ENCODE measurements around the gene SORCS2.

SORCS2 gene

GRCh38 chr4:7193030-7193958 lies 956 bp downstream of the SORCS2 start:
- TF ChIP-seq CTCF (IDR thresholded peaks at IDR 0.05; ENCODE audit: control insufficient read depth, insufficient read depth, low read depth, low read length, missing control alignments), result peak; percentile 14
- no peak for DNase-seq (ENCODE audit: low read depth)
- H3K4me3 ChIP-seq (ENCODE audit: control insufficient read depth, low read depth, low read length), result peak overlapping the region; percentile 65

- H3K4me3 ChIP-seq (ENCODE audit: control insufficient read depth, low read depth, low read length), result no peak overlapping the region
- DNase-seq (ENCODE audit: low read depth), result no peak
- TF ChIP-seq CTCF (IDR thresholded peaks at IDR 0.05; ENCODE audit: control insufficient read depth, insufficient read depth, low read depth, low read length, missing control alignments), result peak; percentile 79
These were observed 2.2 kb downstream of the SORCS2 start for GRCh38 chr4:7194251-7195140.

GRCh38 chr4:7195141-7195515 lies 2.8 kb downstream of the SORCS2 start:
- H3K4me3 ChIP-seq (ENCODE audit: control insufficient read depth, low read depth, low read length), result no peak overlapping the region
- no peak for DNase-seq (ENCODE audit: low read depth)
- TF ChIP-seq CTCF (IDR thresholded peaks at IDR 0.05; ENCODE audit: control insufficient read depth, insufficient read depth, low read depth, low read length, missing control alignments), result no peak

GRCh38 chr4:7195546-7196287 lies 3.4 kb downstream of the SORCS2 start:
- peak; percentile 37 for DNase-seq (ENCODE audit: low read depth)
- no peak overlapping the region for H3K4me3 ChIP-seq (ENCODE audit: control insufficient read depth, low read depth, low read length)
- TF ChIP-seq CTCF (IDR thresholded peaks at IDR 0.05; ENCODE audit: control insufficient read depth, insufficient read depth, low read depth, low read length, missing control alignments), result no peak

- H3K4me3 ChIP-seq (ENCODE audit: control insufficient read depth, low read depth, low read length), result no peak overlapping the region
- DNase-seq (ENCODE audit: low read depth), result no peak
- no peak for TF ChIP-seq CTCF (IDR thresholded peaks at IDR 0.05; ENCODE audit: control insufficient read depth, insufficient read depth, low read depth, low read length, missing control alignments)
These were observed 3.9 kb downstream of the SORCS2 start for GRCh38 chr4:7196288-7196651.

GRCh38 chr4:7196736-7197135 lies 4.4 kb downstream of the SORCS2 start:
- no peak overlapping the region for H3K4me3 ChIP-seq (ENCODE audit: control insufficient read depth, low read depth, low read length)
- TF ChIP-seq CTCF (IDR thresholded peaks at IDR 0.05; ENCODE audit: control insufficient read depth, insufficient read depth, low read depth, low read length, missing control alignments), result no peak
- DNase-seq (ENCODE audit: low read depth), result no peak
